Activated CD8-positive, alpha-beta memory T cell treated with anti-CD3 and anti-CD28 coated beads, Interleukin-2, amount 50 U/mL, for 24 hours (primary cell): ENCODE measurements around the gene HSD11B1L.
"Not testable (repeated sequence)": the region's sequence is repeated elsewhere in the genome, so short reads cannot be mapped to it uniquely, and the experiment has no call there.

Source experiments
- DNase-seq: peaks from one replicate; pipeline ENCODE4 v3.0.0-alpha.2; 2020; ENCODE audit errors: extremely low read depth

Gene HSD11B1L

DNA sequence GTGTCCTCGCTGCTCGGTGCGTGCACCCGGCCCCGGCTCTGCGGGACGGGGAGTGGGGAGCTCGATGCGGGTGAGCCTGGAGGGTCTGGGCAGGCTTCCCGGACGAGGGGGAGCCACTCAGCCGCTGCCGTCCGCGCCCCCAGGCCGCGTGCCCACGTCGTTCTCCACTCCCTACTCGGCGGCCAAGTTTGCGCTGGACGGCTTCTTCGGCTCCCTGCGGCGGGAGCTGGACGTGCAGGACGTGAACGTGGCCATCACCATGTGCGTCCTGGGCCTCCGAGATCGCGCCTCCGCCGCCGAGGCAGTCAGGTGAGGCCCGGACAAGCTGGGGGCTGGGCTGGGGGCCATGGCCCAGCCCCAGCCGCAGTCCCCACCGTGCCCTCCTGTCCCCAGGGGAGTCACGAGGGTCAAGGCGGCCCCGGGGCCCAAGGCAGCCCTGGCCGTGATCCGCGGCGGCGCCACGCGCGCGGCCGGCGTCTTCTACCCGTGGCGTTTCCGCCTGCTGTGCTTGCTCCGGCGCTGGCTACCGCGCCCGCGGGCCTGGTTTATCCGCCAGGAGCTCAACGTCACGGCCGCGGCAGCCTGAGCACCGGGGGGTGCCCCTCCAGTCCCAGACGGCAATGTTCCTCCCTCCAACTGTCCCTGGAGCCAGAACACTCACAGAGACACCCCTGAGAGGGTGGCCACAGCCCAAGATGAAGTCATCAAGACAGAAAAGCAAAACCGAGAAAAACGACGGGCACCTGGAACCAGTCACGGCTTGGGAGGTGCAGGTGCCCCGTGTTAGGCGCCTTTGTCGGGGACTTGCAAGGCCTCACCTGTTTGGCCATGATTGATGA lies 6.8 kb downstream of the HSD11B1L start:
- DNase-seq: no peak

DNA sequence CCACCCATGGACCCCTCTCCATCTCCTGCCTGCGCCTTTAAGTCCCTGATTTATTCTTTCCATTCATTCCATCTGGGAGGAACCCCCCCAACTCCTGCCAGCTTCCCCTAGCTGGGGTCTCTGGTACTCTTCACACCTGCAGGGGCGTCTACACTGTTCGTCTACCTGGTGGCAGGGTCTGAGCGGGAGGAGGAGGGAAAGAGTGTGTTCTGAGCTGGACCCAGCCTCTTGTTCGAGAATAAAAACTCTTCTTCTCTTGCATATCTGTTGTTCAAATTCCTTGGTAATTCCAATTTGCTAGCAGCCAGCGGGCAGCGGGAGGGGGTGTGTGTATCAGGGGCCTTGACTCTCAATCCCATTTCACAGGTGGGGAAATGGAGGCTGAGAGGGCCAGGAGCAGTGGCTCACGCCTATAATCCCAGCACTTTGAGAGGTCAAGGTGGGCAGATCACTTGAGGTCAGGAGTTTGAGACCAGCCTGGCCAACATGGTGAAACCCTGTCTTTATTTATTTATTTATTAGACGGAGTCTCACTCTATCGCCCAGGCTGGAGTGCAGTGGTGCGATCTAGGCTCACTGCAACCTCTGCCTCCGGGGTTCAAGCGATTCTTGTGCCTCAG lies 7.5 kb downstream of the HSD11B1L start:
- not testable (repeated sequence) for DNase-seq

DNA sequence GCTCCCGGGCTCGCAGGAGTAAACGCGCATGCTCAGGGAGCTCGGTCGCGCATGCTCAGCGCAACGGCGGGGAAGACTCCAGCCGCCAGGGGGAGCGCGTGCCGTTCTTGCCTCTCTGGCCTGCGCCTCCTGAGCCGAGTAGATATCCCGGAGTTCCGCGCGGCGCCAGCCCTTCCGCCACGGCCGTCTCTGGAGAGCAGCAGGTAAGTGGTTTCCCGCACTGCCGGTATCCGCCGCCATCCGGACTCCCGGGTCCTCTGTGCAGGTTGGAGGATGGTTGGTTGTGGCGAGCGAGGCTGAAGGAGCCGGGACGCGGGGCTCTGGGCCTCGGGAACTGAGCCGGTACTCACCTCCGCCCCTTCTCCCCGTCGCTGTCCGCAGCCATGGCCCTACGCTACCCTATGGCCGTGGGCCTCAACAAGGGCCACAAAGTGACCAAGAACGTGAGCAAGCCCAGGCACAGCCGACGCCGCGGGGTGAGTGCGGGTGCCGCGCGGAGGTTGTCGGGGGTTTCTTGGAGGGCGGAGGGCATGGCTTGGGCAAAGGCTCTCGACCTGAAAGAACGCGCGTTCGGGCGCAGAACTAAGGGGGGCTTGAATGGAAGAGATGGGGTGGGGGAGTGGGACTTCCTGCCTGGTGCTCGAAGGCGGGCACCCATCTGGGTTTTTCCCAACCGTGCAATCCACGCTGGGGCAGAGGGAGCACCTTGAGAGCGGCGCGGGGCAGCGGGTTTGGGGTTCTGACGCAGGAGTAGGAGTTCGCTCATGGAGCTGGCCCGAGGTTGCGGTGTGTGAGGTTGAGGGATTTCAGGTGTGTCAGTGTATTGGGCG lies 9.5 kb downstream of the HSD11B1L start, which contains the start of gene RPL36:
Gene RPL36 (plus strand): TSS at position 171 of the 830 bp plus-strand sequence. CDS start 213 bp downstream, at position 384.
- DNase-seq: peak; percentile 95

DNA sequence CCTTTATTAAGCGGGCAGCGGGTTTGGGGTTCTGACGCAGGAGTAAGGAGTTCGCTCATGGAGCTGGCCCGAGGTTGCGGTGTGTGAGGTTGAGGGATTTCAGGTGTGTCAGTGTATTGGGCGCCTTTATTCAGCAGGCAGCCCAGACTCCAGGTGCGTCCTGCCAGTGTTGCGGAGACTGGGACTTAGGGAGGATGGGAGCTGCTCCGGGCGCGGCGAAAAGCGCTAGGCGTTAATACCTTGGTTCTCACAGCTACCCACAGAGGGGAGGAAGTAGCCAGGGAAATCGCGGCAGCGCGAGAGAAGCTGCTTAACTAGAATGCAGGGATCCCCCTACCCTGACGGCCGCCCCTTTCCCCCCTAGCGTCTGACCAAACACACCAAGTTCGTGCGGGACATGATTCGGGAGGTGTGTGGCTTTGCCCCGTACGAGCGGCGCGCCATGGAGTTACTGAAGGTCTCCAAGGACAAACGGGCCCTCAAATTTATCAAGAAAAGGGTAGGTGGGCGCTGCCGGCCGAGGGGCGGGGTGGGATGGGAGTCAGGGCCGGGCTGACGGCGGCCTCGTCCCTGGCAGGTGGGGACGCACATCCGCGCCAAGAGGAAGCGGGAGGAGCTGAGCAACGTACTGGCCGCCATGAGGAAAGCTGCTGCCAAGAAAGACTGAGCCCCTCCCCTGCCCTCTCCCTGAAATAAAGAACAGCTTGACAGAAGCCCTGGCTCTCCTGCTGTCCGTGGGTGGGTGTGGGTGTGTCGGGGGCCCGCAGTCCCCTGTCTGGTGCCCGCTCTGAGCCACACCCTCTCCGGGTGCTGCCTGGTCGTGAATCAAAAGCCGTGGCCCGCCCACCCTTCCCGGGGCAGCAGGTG lies 10.4 kb downstream of the HSD11B1L start:
- DNase-seq: no peak

DNA sequence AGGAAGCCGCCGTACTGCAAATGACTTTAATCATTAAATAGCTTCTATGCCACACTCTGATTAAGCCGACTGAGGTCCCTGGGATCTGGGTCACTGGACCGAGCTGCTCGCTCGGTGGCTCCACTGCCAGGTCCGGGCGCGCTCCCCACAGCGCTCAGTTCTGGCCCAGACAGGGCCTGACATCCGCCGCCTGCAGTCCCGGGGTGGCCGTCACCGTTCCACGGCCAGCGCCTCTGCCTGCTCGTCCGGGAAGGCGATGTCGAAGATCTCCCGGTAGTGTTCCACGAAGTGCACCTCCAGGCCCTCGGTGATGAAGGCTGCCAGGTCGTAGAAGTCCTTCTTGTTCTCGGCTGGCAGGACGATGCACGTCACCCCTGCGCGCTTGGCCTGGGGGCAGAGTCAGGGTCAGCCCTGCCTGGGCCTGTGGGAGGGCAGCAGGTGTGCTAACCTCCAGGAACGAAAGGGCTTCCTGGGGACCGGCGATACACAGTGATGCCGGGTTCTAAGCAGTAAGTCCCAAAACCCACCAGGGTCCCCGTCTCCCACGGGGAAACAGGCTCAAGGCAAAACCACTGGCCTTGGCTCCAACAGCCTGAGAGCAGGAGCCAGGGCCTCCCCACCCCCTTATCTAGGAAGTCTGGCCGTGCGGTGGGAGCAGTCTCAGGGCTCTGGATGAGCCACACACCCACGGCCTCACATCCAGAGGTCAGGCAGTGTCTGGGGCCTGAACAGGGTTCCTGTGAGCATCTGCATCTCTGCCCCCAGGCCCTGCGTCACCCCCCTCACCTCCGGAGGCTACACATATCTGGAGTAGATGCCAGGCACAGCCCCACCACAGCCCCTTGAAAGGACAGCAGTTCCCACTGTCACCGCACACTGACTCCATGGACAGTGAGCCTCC lies 11.2 kb downstream of the HSD11B1L start:
- no peak for DNase-seq

DNA sequence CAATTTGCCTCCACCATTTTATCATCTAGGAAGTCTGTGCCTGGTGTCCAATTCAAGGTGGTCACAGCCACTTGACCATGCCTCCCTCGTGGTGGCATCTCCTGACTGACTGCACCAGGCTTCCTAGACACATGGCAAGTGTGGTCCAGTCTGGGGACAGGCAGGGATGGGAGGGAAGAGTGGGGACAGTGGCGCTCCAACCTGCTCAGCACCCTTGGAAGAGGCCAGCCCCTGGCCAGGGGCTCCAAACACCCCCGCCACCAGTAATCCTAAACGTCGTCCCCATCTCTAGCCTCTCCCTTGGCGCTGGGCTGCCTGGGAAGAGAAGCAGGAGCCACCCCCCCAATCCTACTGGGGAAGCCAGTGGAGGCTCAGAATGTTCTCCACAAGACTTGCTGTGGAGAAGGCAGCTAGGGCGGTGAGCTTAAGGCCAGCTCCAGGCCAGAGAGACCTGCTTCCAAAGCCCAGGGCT lies 11.9 kb downstream of the HSD11B1L start:
- no peak for DNase-seq

DNA sequence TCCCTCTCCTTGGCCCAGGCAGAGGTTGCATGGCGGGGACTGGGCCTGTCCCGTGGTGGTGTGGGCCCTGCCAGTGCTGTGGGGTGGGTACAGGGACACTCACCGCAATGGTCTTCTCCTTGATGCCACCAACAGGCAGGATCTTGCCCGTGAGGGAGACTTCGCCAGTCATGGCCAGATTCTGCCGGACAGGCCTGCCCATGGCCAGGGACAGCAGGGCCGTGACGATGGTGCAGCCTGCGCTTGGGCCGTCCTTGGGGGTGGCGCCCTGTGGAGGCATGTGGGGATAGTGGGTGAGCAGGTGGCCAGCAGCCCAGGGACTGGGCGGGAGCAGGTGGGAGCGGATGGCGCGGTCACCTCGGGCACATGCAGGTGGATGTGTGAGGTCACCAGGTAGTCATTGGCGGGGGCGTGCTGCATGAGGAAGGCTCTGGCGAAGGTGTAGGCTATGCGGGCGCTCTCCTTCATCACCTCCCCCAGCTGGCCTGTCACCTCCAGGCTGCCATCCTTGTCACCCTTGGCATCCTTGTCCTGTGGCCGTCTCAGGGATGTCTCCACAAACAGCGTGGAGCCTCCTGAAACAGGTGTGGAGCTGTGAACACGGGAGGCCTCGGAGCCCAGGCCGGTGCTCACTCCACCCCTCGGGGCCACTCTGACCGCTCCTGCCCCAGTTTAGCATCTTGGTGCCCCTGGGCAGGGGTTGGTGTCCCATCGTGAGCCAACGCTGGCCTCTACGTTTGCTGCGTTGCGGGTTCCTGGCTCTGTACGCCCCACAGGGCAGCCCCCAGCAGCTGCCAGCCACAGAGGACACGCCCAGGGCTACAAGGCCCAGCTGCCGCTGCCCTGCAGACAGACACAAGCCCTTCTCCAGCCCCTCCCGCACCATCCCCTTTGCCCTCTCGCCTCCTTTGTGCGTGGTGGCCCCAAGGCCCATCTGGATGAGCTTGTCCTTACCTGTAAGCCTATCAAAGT lies 12.7 kb downstream of the HSD11B1L start:
- no peak for DNase-seq

DNA sequence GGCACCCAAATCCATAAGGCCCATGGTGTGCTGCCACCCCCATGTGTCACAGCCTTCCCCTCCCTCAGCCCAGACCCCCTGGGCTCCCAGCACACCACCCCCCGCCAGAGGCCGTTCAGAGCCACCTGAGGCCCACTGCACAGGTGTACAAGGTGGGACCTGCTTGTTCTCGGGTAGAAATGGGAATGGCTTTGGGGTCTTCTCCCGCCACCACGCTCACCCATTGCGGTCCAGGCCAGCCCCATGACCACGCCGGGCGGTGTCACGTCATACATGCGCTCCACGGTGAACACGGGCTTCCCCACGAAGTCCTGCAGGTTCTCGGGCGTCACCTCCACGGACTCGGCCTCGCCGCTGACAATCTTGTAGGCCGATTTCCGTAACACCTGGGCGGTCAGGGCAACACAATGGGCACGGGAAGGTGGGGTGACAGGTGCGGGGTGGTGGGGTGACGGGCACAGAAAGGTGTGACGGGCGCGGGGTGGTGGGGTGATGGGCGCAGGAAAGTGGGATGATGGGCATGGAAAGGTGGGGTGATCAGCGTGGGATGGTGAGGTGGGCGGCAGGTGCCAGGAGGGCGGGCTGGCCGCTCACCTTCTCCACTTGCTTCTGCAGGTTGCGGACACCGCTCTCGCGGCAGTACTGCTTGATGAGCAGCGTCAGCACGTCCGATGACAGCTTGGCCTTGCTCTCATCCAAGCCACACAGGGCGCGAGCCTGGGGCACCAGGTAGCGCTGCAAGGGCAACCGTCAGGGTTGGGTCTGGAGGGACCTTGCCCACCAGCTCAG lies 13.5 kb downstream of the HSD11B1L start:
- DNase-seq: no peak

DNA sequence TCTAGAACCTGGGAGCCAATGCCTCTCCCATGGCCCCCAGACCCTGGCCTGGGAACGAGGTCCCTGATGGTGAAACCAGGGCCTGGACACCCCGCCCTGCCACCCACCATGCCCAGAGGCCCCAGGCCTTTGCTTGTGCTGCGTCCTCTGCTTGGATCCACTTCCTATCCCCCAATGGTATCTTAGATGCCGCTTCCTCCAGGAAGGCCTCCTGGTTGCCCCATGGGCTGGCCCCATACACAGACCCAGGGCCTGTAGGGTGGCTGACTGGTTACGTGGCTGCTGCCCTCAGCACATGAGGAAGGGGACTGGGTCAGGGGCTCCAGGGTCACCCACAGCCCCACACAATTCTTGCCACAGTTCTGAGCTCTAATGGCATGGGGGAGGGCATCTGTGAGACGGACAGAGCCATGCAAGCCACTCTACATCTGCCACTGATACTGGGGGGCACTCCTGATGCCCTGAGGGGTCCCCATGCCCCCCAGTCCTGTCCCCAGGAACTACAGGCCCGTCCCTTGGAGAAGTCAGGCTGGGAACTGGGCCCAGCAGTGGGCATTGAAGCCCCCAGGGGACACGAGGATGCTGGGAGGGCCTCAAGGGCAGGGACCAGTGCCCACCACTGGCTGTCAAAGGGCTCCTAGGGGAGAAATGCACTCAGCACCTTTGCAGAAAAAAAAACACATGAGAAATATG lies 14.3 kb downstream of the HSD11B1L start:
- DNase-seq: no peak

DNA sequence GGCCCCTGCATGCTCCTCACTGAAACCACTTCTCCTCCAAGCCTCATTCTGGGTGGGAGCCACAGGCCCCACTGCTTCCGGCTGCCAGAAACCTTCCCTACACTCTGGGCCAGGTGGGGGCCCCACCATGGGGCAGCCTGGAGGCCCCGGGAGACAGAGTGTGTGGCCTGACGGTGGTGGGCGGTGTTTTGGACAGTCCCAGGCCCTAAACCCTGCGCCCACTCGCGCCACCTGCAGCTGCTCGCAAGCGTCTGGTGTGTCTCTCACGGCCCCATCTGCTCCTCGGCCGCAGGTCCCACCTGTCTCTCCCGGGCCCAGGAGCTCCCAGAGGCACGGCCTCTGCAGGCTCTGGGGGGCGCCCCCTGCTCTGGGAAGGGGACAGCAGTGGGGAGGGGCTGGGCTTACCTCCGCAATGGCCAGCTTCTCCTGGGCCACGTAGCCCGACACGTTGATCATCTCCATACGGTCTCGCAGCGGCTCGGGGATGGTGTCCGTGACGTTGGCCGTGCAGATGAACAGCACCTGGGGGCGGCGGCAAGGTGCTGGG lies 14.9 kb downstream of the HSD11B1L start:
- DNase-seq: no peak

DNA sequence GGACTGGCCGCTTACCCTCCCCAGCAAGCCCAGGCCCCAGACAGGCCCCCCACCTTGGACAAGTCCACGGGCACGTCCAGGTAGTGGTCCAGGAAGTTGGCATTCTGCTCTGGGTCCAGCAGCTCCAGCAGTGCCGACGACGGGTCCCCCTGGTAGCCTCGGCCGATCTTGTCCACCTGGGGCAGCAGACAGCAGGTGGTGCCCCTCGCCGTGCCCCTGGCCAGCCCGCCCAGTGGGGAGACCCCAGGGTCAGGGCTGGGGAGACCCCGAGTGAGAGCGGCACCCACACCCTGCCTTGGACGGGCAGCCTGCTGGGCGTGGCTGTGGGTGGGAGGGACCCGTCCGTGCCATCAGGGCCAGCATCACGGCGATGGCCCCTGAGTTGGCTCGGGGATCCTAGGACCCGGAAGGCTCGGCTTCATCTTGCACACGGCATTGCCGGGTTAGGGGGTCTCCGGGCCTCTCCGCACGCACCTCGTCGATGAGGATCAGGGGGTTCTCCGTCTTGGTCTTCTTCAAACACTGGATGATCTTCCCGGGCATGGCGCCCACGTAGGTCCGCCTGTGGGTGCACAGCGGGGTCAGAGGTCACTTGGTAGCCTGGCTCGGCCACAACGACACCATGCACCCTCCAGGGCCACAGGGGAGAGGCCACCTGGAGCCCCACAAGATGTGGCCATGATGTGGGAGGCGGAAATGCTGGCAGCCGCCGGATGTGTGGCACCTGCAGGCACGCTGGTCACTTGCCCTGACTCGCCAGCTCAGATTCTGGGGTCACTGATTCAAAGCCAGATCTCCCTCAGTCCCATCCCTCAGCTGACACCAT lies 15.6 kb downstream of the HSD11B1L start:
- no peak for DNase-seq

DNA sequence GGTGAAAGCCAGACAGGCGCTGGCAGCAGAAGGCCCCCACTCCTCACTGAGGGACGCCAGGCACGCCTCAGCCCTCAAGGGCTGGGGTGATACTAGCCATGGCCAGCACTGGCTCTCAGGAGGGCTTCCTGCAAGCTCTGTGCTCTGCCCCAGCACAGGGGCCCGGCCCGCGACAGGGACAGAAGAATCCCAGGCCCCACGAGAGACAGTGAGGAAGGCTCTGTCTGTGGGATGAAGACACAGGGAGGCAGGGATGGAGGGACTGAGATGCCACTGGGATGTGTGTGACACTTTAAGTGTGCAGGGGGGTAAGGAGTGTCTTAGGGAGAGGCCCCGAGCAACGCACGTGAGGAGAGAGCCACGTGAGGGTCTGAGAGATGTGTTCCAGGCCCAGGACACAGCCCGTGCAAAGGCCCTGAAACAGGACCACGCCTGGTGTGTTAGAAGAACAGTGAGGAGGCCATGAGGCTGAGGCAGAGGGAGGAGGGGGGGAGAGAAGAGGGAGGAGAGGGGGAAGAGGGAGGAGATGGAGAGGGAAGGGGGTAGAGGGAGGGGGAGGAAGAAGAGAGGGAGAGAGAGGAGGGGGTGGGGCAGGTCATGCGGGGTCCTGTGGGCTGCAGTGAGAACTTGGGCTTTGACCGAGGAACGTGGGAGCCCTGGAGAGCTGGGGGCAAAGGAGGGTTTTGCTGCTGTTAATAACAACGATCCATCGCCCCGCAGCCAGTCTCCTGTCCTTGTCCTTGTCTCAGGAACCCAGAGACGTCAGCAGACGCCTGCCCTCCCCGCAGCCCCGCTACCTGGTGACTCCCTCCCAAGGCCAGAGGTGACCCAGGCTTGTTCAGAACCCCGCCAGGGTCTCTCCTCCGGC lies 16.4 kb downstream of the HSD11B1L start:
- DNase-seq: no peak

DNA sequence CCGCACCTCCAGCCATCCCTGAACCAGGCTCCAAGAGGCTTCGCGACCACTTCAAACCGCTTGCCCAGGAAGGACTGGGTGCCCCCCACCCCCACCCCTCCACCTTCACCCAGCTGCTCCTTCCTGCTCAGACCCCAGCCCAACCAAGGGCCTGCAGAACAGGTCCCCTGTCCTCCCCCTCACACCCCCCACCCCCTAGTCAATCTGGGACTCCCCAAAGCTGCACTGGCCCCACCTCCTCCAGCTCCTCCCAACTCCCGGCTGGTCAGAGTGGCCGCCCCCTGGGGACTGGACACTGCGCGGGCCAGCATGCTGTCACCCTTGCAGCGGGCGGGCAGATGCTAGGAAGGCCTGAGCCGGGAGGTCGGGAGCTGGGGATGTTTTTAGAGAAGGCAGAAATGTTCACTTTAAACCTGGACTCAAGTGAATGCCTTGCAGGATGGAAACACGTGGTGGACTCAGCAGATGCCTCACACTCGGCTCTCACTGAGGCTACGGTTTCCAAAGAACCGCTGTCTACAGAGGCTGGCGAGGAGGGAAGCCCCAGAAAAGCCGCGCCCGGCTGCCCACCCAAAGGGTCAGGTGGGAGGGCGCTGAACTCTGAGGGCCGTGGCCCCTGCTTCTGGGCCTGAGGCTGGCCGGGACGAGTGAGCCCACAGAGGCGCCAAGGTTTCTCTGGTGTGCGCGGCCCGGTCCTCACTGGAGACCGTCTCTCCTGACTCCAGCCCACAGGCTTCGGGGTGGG lies 17.2 kb downstream of the HSD11B1L start:
- no peak for DNase-seq

DNA sequence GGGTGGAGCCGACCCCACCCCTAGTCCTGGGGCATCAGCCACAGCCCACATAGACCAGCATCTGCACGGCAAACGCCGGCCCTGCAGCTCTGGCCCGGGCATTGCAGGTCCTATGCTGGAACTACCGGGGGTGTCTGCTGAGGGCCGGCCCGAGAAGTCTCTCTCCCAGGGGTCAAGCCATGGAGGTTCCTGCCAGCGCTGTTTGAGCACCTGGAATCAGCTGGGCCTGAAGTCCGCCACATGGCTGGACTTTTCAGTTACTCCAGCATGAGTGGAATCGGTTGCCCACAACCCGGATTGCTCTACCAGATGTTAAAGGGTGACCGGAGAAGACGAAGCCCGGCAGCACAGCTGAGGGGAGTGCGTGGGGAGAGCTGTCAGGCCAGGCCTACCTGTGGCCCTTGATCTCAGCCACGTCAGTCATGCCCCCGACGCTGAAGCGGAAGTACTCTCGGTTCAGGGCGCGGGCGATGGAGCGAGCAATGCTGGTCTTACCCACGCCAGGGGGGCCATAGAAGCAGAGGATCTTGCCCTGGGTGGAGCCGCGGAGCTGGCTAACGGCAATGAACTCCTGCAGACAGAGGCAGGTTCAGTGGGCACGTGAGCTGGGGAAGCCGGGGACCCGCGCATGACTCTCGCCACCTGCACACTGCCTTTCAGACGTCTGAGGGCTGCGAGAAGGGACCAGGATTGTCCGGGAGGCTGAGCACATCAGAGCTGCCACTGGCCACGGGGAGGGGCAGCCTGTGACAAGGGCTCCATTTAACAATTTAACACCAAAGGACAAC lies 18.0 kb downstream of the HSD11B1L start:
- no peak for DNase-seq
